HG03139 (cell line): ENCODE measurements around the gene PCDH17.

Experiments
- ATAC-seq: cut with Tn5 transposase; IDR thresholded peaks from one replicate; pipeline ENCODE4 v1.9.1; 2021; ENCODE audit not compliant: unreplicated experiment

Gene PCDH17

DNA sequence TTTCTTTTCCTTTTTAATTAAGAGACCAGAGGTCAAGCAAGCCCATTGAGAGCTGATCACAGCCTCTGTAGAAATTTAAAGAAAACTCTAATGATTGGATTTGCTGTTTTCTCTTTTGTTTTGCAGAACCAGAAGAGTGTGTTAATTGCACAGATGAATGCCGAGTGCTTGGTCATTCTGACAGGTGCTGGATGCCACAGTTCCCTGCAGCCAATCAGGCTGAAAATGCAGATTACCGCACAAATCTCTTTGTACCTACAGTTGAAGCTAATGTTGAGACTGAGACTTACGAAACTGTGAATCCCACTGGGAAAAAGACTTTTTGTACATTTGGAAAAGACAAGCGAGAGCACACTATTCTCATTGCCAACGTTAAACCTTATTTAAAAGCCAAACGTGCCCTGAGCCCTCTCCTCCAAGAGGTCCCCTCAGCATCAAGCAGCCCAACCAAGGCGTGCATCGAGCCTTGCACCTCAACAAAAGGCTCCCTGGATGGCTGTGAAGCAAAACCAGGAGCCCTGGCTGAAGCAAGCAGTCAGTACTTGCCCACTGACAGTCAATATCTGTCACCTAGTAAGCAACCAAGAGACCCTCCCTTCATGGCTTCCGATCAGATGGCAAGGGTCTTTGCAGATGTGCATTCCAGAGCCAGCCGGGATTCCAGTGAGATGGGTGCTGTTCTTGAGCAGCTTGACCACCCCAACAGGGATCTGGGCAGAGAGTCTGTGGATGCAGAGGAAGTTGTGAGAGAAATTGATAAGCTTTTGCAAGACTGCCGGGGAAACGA lies 93.1 kb downstream of the PCDH17 start:
- ATAC-seq = no peak

- ATAC-seq = no peak
Observed at GRCh38 chr13:57725480-57725879, 93.9 kb downstream of the PCDH17 start.

DNA sequence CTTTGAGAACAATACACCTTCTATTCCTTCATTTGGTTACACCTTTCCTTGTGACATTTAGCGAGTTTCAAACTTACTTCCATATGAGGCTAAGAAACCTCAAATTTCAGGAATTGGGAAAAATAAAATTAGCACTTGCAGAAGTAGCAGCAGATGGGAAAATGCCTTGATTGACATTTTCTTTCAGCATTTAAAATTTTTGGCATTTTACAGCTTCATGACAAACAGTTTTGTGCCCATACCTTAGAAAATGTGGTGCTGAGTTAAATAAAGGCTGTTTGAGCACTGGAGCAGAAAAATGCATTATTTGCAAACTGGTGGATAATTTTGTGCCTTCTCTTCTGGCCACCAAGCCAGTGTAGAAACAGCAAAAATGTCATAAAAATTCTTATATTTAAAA lies 95.4 kb downstream of the PCDH17 start:
- ATAC-seq = no peak

GRCh38 chr13:57734306-57734705 lies 102.8 kb downstream of the PCDH17 start:
- ATAC-seq = no peak

DNA sequence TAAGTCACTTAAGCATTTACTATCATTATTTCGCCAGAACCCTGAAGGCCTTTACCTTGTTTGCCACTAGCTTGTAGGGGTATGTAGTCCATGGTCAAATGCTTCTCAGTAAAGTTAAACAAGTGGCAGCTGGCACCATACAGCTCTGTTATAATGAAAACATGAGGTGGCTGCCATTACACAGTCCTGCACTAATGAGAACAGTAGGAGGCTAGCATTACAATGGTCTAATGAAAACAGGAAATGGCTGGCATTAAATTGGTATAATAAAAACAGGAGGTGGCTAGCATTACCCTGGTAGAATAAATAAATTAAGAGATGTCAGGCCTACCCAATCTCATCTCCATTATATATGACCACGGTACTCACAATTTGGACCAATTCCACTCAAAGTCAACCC lies 107.5 kb downstream of the PCDH17 start:
- ATAC-seq = no peak

GRCh38 chr13:57739543-57740190 lies 108.1 kb downstream of the PCDH17 start:
- ATAC-seq = no peak

- no peak for ATAC-seq
Observed at GRCh38 chr13:57740719-57741118, 109.2 kb downstream of the PCDH17 start.

DNA sequence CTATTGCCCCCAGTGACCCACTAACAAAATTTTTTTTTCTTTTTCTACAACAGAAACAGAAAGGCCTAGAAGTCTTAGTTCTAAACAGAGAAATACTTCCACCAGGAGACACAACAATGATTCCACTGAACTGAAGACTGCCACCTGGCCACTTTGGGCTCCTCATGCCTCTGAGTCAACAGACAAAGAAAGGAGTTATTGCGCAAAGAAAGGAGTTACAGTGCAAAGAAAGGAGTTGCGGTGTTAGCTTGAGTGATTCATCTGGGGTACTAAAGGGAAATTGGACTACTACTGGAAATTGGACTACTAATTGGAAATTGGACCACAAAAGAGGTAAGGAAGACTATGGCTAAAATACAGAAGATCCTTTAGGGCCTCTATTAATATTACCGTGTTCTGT lies 116.6 kb downstream of the PCDH17 start:
- ATAC-seq = no peak

DNA sequence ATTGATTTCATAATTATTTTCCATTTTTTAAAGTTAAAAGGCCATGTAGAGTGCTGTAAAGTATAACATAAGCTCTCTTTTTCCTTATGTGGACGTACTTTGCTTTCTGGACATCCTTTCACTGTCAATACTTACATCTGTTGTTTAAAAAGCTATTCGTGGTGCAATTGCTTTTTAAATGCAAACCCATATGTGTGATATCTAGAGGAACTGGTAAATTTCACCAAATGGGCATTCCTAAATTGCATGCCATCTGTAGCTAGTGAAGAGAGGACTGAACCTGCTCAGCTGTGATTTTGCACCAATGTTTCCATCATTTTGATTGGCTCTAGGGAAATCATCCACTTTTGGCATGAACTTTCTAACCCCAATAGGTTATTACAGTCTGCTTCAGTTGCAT lies 129.4 kb downstream of the PCDH17 start:
- ATAC-seq = no peak

- no peak for ATAC-seq
Observed at GRCh38 chr13:57763689-57764088, 132.1 kb downstream of the PCDH17 start.
